IPS-20b (cell line): Measurements from ENCODE around the gene TAF6.
A peak's percentile ranks its signal among the peaks of the same experiment; 100 is the strongest.

Experiments
- H3K27ac ChIP-seq: one replicate; pipeline ENCODE4 v1.5.1; 2013; ENCODE audit warnings: low read length
- H3K27me3 ChIP-seq: 2 replicates; pipeline ENCODE4 v1.6.1; 2013; ENCODE audit warnings: mild to moderate bottlenecking, low read length, inconsistent platforms; ENCODE audit not compliant: insufficient read depth
- H3K36me3 ChIP-seq: 2 replicates; pipeline ENCODE4 v1.6.1; 2013; ENCODE audit warnings: low read depth, mild to moderate bottlenecking, inconsistent platforms, low read length, moderate library complexity; ENCODE audit not compliant: insufficient read depth
- H3K4me1 ChIP-seq: 2 replicates; pipeline ENCODE4 v1.6.1; 2013; ENCODE audit warnings: mild to moderate bottlenecking, control low read depth, inconsistent platforms, low read length, moderate library complexity; ENCODE audit not compliant: insufficient read depth
- H3K4me3 ChIP-seq: 2 replicates; pipeline ENCODE4 v1.5.1; 2013; ENCODE audit warnings: mild to moderate bottlenecking, low read length, inconsistent platforms
- H3K9ac ChIP-seq: 2 replicates; pipeline ENCODE4 v1.6.1; 2013; ENCODE audit warnings: low read depth, mild to moderate bottlenecking, inconsistent platforms, low read length, moderate library complexity
- H3K9me3 ChIP-seq: 2 replicates; pipeline ENCODE4 v1.6.1; 2013; ENCODE audit warnings: mild to moderate bottlenecking, low read depth, low read length, inconsistent platforms; ENCODE audit not compliant: insufficient read depth

TAF6 gene

GRCh38 chr7:100115026-100115425 lies 4.1 kb downstream of the TAF6 start:
- Histone ChIP-seq H3K36me3 (peaks cover 44% of the 10 kb centered on the region), H3K4me1 (no peaks in the 10 kb centered on the region), H3K27me3 (no peaks in the 10 kb centered on the region), H3K9me3 (no peaks in the 10 kb centered on the region), H3K27ac (no peak overlapping the region), H3K9ac (no peak overlapping the region), H3K4me3 (no peak overlapping the region)

GRCh38 chr7:100111914-100112313 lies 7.2 kb downstream of the TAF6 start:
- no peaks in the 10 kb centered on the region for H3K4me1 ChIP-seq
- no peaks in the 10 kb centered on the region for H3K27me3 ChIP-seq
- H3K36me3 ChIP-seq: peaks cover 74% of the 10 kb centered on the region
- no peaks in the 10 kb centered on the region for H3K9me3 ChIP-seq
- no peak overlapping the region for H3K4me3 ChIP-seq
- no peak overlapping the region for H3K9ac ChIP-seq
- no peak overlapping the region for H3K27ac ChIP-seq

GRCh38 chr7:100111156-100111555 lies 8.0 kb downstream of the TAF6 start:
- H3K4me3 ChIP-seq: no peak overlapping the region
- no peak overlapping the region for H3K27ac ChIP-seq
- no peaks in the 10 kb centered on the region for H3K9me3 ChIP-seq
- peaks cover 79% of the 10 kb centered on the region for H3K36me3 ChIP-seq
- H3K27me3 ChIP-seq: no peaks in the 10 kb centered on the region
- H3K9ac ChIP-seq: no peak overlapping the region
- no peaks in the 10 kb centered on the region for H3K4me1 ChIP-seq

GRCh38 chr7:100109521-100110163 lies 9.5 kb downstream of the TAF6 start:
- peaks cover 91% of the 10 kb centered on the region for H3K36me3 ChIP-seq
- no peak overlapping the region for H3K9ac ChIP-seq

GRCh38 chr7:100107890-100108289 lies 11.3 kb downstream of the TAF6 start:
- Histone ChIP-seq H3K27me3 (no peaks in the 10 kb centered on the region), H3K27ac (no peak overlapping the region), H3K4me3 (no peak overlapping the region), H3K9me3 (no peaks in the 10 kb centered on the region), H3K4me1 (no peaks in the 10 kb centered on the region), H3K9ac (no peak overlapping the region), H3K36me3 (peaks cover 91% of the 10 kb centered on the region)

More at GRCh38 chr7:100109521-100110163, 9.5 kb downstream of the TAF6 start:
- no peaks in the 10 kb centered on the region for H3K9me3 ChIP-seq
- no peak overlapping the region for H3K4me3 ChIP-seq
- no peak overlapping the region for H3K27ac ChIP-seq
- no peaks in the 10 kb centered on the region for H3K27me3 ChIP-seq
- H3K4me1 ChIP-seq: no peaks in the 10 kb centered on the region

GRCh38 chr7:100107125-100107737 lies 11.9 kb downstream of the TAF6 start:
- H3K27me3 ChIP-seq: no peaks in the 10 kb centered on the region
- no peak overlapping the region for H3K4me3 ChIP-seq
- H3K27ac ChIP-seq: no peak overlapping the region
- H3K4me1 ChIP-seq: 0 out of 2 replicates have a peak, but pooled peaks cover 2% of the 10 kb centered on the region
- no peaks in the 10 kb centered on the region for H3K9me3 ChIP-seq
- no peak overlapping the region for H3K9ac ChIP-seq
- peaks cover 84% of the 10 kb centered on the region for H3K36me3 ChIP-seq

- Histone ChIP-seq H3K4me3 (no peak overlapping the region), H3K27me3 (no peaks in the 10 kb centered on the region), H3K36me3 (peaks cover 79% of the 10 kb centered on the region), H3K27ac (no peak overlapping the region), H3K4me1 (0 out of 2 replicates have a peak, but pooled peaks cover 2% of the 10 kb centered on the region), H3K9me3 (no peaks in the 10 kb centered on the region), H3K9ac (no peak overlapping the region)
Measured at GRCh38 chr7:100106633-100107032, 12.5 kb downstream of the TAF6 start.

- H3K27ac ChIP-seq: no peak overlapping the region
- H3K4me3 ChIP-seq: no peak overlapping the region
- peaks cover 68% of the 10 kb centered on the region for H3K36me3 ChIP-seq
- no peak overlapping the region for H3K9ac ChIP-seq
- H3K27me3 ChIP-seq: no peaks in the 10 kb centered on the region
- 0 out of 2 replicates have a peak, but pooled peaks cover 2% of the 10 kb centered on the region for H3K4me1 ChIP-seq
- no peaks in the 10 kb centered on the region for H3K9me3 ChIP-seq
Measured at GRCh38 chr7:100105534-100105933, 13.6 kb downstream of the TAF6 start.

- 0 out of 2 replicates have a peak, but pooled peaks cover 2% of the 10 kb centered on the region for H3K4me1 ChIP-seq
- no peak overlapping the region for H3K27ac ChIP-seq
- peak overlapping the region; percentile 100; the same call in 1 of the 2 replicates for H3K9ac ChIP-seq
- peak overlapping the region; percentile 96; the same call in 1 of the 2 replicates for H3K4me3 ChIP-seq
- H3K9me3 ChIP-seq: no peaks in the 10 kb centered on the region
- no peaks in the 10 kb centered on the region for H3K27me3 ChIP-seq
- peaks cover 66% of the 10 kb centered on the region for H3K36me3 ChIP-seq
Measured at GRCh38 chr7:100102950-100103840, 16.0 kb downstream of the TAF6 start.

- H3K9me3 ChIP-seq: no peaks in the 10 kb centered on the region
- H3K4me1 ChIP-seq: 0 out of 2 replicates have a peak, but pooled peaks cover 2% of the 10 kb centered on the region
- H3K4me3 ChIP-seq: peak within 1 kb of the TSS; percentile 96
- peak within 1 kb of the TSS; percentile 100 for H3K9ac ChIP-seq
- H3K27ac ChIP-seq: peak within 1 kb of the TSS; percentile 100
- peaks cover 69% of the 10 kb centered on the region for H3K36me3 ChIP-seq
- no peaks in the 10 kb centered on the region for H3K27me3 ChIP-seq
Measured at GRCh38 chr7:100101016-100101862, 17.9 kb downstream of the TAF6 start, which contains the start of the genes AP4M1 and MCM7. AP4M1 (plus strand) TSS chr7:100101643; CDS start chr7:100101715, 72 bp downstream. MCM7 (minus strand) TSS chr7:100101397; CDS start chr7:100101294, 103 bp downstream.
